ENCODE measurements around the gene LHX4. TPM values are rescaled to one million over a fixed set of nuclear protein-coding genes. Genes with fewer than 3 reads are reported as not detected.
A peak's percentile ranks its signal among the peaks of the same experiment; 100 is the strongest.

The LHX4 gene
- total and polyA plus RNA-seq, 2 of the 8 experiments (the other 6 are each of a cell fraction or from before 2014, with no cell fraction given) = 0.85 to 4.9 TPM

- Histone ChIP-seq H3K4me2 (ENCODE audit: insufficient read depth in 1 of 2, low read depth in 2 of 2, low read length in 2 of 2) (no peak overlapping the region), H3K79me1 (ENCODE audit: low read depth, low read length) (no peaks in the 10 kb centered on the region), H3K27me3 (replicated peaks in 1 of 4; ENCODE audit: control insufficient read depth in 3 of 4, extremely low read depth in 1 of 4, insufficient read depth in 3 of 4, low read length in 3 of 4) (no peaks in the 10 kb centered on the region; a peak in 1 of 7 replicates), H3K79me2 (ENCODE audit: control insufficient read depth in 1 of 2, insufficient read depth in 2 of 2, low read length in 2 of 2) (no peaks in the 10 kb centered on the region), H3K23me2 (ENCODE audit: low read depth, low read length) (peaks cover 2% of the 10 kb centered on the region; the same call in 1 of the 2 replicates), H4K20me1 (replicated peaks in 1 of 2; ENCODE audit: control insufficient read depth in 1 of 2, insufficient read depth in 2 of 2, low read length in 2 of 2) (peaks cover 0 to 2% of the 10 kb centered on the region in 2 experiments), H3K9me3 (ENCODE audit: insufficient read depth in 2 of 2, low read depth in 1 of 2, low read length in 1 of 2) (no peaks in the 10 kb centered on the region), H2BK20ac (ENCODE audit: low read length) (no peak overlapping the region), H2BK120ac (replicated peaks; ENCODE audit: low read depth, low read length) (no peak overlapping the region), H3K36me3 (ENCODE audit: control insufficient read depth in 2 of 4, insufficient read depth in 4 of 4, low read length in 3 of 4) (no peaks in the 10 kb centered on the region), H3K4ac (replicated peaks; ENCODE audit: insufficient read length, low read depth, low read length) (no peak overlapping the region), H2AK5ac (ENCODE audit: low read depth, low read length) (no peak overlapping the region), H4K91ac (replicated peaks; ENCODE audit: insufficient read length, low read length) (no peak overlapping the region), H4K5ac (ENCODE audit: insufficient read length, low read depth, low read length) (no peak overlapping the region), H3K23ac (ENCODE audit: insufficient read length) (no peak overlapping the region), H3K56ac (replicated peaks; ENCODE audit: insufficient read length, low read depth, low read length) (no peak overlapping the region), H2AFZ (ENCODE audit: low read length) (no peak overlapping the region), H3K18ac (ENCODE audit: extremely low read depth, low read length) (0 out of 2 replicates have a peak overlapping the region, but pooled peaks have one; percentile 34), H2BK12ac (ENCODE audit: low read depth, low read length) (no peak overlapping the region; the same call in 1 of the 2 replicates), H2BK15ac (ENCODE audit: low read length) (no peak overlapping the region; the same call in 1 of the 2 replicates), H3K4me3 (ENCODE audit: extremely low read depth in 1 of 4, insufficient read depth in 2 of 4, low read depth in 3 of 4, low read length in 4 of 4) (no peak overlapping the region), H3K14ac (ENCODE audit: insufficient read length) (no peak overlapping the region), H3K9ac (replicated peaks in 1 of 4; ENCODE audit: extremely low read depth in 1 of 4, low read depth in 3 of 4, low read length in 3 of 4) (no peak overlapping the region), H3K4me1 (replicated peaks in 1 of 4; ENCODE audit: control insufficient read depth in 3 of 4, insufficient read depth in 4 of 4, low read length in 3 of 4) (peaks cover 11 to 27% (median 21%) of the 10 kb centered on the region in 4 experiments), H3K27ac (ENCODE audit: low read depth, low read length) (no peak overlapping the region), H2BK5ac (ENCODE audit: low read depth, low read length) (no peak overlapping the region), H4K8ac (ENCODE audit: extremely low read depth, insufficient read depth, low read length) (no peak overlapping the region)
- FAIRE-seq (no peak), DNase-seq (ENCODE audit: low read depth in 1 of 2, low spot score in 2 of 2) (peak in 1 of 2 experiments; percentile 82)
- WGBS, 2 experiments (ENCODE audit: extremely low coverage in 1 of 2, insufficient coverage in 1 of 2, insufficient read length in 1 of 2, insufficient replicate concordance in 2 of 2, low coverage in 1 of 2, low lambda C conversion rate in 2 of 2, missing lambda C conversion rate in 1 of 2) = 72% methylated on average over 10 of the region's 11 CpGs; no CpG with 5 or more reads in 1 of the 2 experiments
- POLR2A ChIA-PET (ENCODE audit: partially characterized antibody) = interaction anchor here (1.4 to 3.4 kb wide), 5 partner anchors 10 to 18 kb away, joined by 3 to 12 read pairs (median 6); partner anchors contain the start of gene LHX4
- CTCF ChIA-PET (ENCODE audit: partially characterized antibody) = interaction anchor here (1.1 to 17.1 kb wide), 27 partner anchors 10 to 614 kb away, joined by 3 to 244 read pairs (median 8); no protein-coding TSS in a partner anchor
- TF ChIP-seq CTCF (IDR thresholded peaks at IDR 0.05; ENCODE audit: control extremely low read depth in 1 of 3, insufficient read depth in 1 of 3, low read depth in 1 of 3, low read length in 3 of 3) (peak; percentile 60 to 69 (median 65)), GABPA (IDR thresholded peaks at IDR 0.05; ENCODE audit: borderline replicate concordance, insufficient read depth, low read length) (no peak), ASH2L (IDR thresholded peaks at IDR 0.05; ENCODE audit: low read length) (no peak), FOSL1 (IDR thresholded peaks at IDR 0.05; ENCODE audit: insufficient read depth, low read depth, low read length) (no peak), MAX (IDR thresholded peaks at IDR 0.05) (0 out of 2 replicates have a peak, but pooled peaks have one; percentile 7), CREB1 (IDR thresholded peaks at IDR 0.05) (no peak), RAD21 (IDR thresholded peaks at IDR 0.05 in 1 of 2, conservative IDR thresholded peaks at IDR 0.05 in 1 of 2; ENCODE audit: low read depth in 2 of 2, low read length in 2 of 2) (peak; percentile 50 to 57)
Observed at GRCh38 chr1:180248731-180249681, 18.9 kb downstream of the LHX4 start.

All from H1 (cell line).